Loucy (cell line): ENCODE data around the gene PPRC1.

ENCODE experiments used
- H2AFZ ChIP-seq: fragments of 200-600 bp; sonication (generic); 2 replicates; pipeline ENCODE4 v1.6.0; 2016; ENCODE audit warnings: antibody characterized with exemption, mild to moderate bottlenecking, low read length, moderate library complexity
- H3F3A ChIP-seq: fragments of 200-600 bp; 2 replicates; pipeline ENCODE4 v1.6.0; 2016; ENCODE audit warnings: antibody characterized with exemption, low read depth, mild to moderate bottlenecking
- H3K27me3 ChIP-seq: fragments of 200-600 bp; sonication (generic); 2 replicates; pipeline ENCODE4 v1.6.1; 2014; ENCODE audit warnings: low read length, mild to moderate bottlenecking; ENCODE audit not compliant: insufficient read depth, poor library complexity, severe bottlenecking
- H3K36me3 ChIP-seq: fragments of 200-600 bp; sonication (generic); 2 replicates; pipeline ENCODE4 v1.6.1; 2016; ENCODE audit warnings: low read length; ENCODE audit not compliant: insufficient read depth
- H3K4me1 ChIP-seq: fragments of 200-600 bp; sonication (generic); 2 replicates; pipeline ENCODE4 v1.5.1; 2014; ENCODE audit warnings: low read length, mild to moderate bottlenecking; ENCODE audit not compliant: insufficient read depth, poor library complexity, severe bottlenecking
- H3K4me2 ChIP-seq: fragments of 200-600 bp; sonication (generic); 2 replicates; pipeline ENCODE4 v1.6.0; 2014; ENCODE audit warnings: antibody characterized with exemption, low read length, low read depth, mild to moderate bottlenecking; ENCODE audit not compliant: poor library complexity, severe bottlenecking
- H3K4me3 ChIP-seq: fragments of 200-600 bp; sonication (generic); 2 replicates; pipeline ENCODE4 v1.5.1; 2014; ENCODE audit warnings: low read length, mild to moderate bottlenecking, mixed read lengths; ENCODE audit not compliant: poor library complexity, severe bottlenecking
- H3K79me2 ChIP-seq: fragments of 200-600 bp; sonication (generic); 2 replicates; pipeline ENCODE4 v1.6.1; 2014; ENCODE audit warnings: low read length; ENCODE audit not compliant: insufficient read depth
- H3K9ac ChIP-seq: fragments of 200-600 bp; sonication (generic); 2 replicates; pipeline ENCODE4 v1.6.0; 2014; ENCODE audit warnings: mild to moderate bottlenecking, low read depth, low read length, moderate library complexity; ENCODE audit not compliant: poor library complexity, severe bottlenecking
- H3K9me2 ChIP-seq: fragments of 200-600 bp; sonication (generic); replicated peaks from 2 replicates; pipeline ENCODE4 v1.6.1; 2016; ENCODE audit warnings: low read depth, low read length, mixed read lengths
- H3K9me3 ChIP-seq: fragments of 200-600 bp; sonication (generic); 2 replicates; pipeline ENCODE4 v1.6.1; 2014; ENCODE audit warnings: mild to moderate bottlenecking, antibody characterized with exemption, low read length, low read depth; ENCODE audit not compliant: insufficient read depth
- H4K20me1 ChIP-seq: fragments of 200-600 bp; sonication (generic); 2 replicates; pipeline ENCODE4 v1.6.0; 2014; ENCODE audit warnings: antibody characterized with exemption, low read length, mild to moderate bottlenecking; ENCODE audit not compliant: insufficient read depth, poor library complexity, severe bottlenecking
- EZH2phosphoT487 ChIP-seq: fragments of 200-600 bp; IDR thresholded peaks from 2 replicates; pipeline ENCODE4 v1.6.1; 2018; ENCODE audit warnings: antibody characterized with exemption, mild to moderate bottlenecking, moderate library complexity, borderline replicate concordance
- TF ChIP-seq, protein P1 (sequence below): fragments of 200-600 bp; sonication (generic); conservative IDR thresholded peaks from 2 replicates; pipeline ENCODE4 v1.5.1; 2014; ENCODE audit warnings: mild to moderate bottlenecking, antibody characterized with exemption, low read length

The PPRC1 gene

DNA sequence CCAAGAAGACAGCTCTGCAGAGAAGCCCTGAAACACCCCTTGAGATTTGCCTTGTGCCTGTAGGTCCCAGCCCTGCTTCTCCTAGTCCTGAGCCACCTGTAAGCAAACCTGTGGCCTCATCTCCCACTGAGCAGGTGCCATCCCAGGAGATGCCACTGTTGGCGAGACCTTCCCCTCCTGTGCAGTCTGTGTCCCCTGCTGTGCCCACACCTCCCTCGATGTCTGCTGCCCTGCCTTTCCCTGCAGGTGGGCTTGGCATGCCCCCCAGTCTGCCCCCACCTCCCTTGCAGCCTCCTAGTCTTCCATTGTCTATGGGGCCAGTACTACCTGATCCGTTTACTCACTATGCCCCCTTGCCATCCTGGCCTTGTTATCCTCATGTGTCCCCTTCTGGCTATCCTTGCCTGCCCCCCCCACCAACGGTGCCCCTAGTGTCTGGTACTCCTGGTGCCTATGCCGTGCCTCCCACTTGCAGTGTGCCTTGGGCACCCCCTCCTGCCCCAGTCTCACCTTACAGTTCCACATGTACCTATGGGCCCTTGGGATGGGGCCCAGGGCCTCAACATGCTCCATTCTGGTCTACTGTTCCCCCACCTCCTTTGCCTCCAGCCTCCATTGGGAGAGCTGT, 8.2 kb downstream of the PPRC1 start:
- Histone ChIP-seq H3K4me2 (no peak overlapping the region), H3K9ac (no peak overlapping the region), H4K20me1 (peaks cover 23% of the 10 kb centered on the region), H2AFZ (no peak overlapping the region), H3K4me3 (no peak overlapping the region), H3K27me3 (no peaks in the 10 kb centered on the region), H3K4me1 (peaks cover 11% of the 10 kb centered on the region), H3K36me3 (peaks cover 64% of the 10 kb centered on the region; the same call in 1 of the 2 replicates), H3K9me3 (no peaks in the 10 kb centered on the region), H3K79me2 (peaks cover 40% of the 10 kb centered on the region), H3K9me2 (no peaks in the 10 kb centered on the region), H3F3A (no peaks in the 10 kb centered on the region)
- TF ChIP-seq, protein P1, sequence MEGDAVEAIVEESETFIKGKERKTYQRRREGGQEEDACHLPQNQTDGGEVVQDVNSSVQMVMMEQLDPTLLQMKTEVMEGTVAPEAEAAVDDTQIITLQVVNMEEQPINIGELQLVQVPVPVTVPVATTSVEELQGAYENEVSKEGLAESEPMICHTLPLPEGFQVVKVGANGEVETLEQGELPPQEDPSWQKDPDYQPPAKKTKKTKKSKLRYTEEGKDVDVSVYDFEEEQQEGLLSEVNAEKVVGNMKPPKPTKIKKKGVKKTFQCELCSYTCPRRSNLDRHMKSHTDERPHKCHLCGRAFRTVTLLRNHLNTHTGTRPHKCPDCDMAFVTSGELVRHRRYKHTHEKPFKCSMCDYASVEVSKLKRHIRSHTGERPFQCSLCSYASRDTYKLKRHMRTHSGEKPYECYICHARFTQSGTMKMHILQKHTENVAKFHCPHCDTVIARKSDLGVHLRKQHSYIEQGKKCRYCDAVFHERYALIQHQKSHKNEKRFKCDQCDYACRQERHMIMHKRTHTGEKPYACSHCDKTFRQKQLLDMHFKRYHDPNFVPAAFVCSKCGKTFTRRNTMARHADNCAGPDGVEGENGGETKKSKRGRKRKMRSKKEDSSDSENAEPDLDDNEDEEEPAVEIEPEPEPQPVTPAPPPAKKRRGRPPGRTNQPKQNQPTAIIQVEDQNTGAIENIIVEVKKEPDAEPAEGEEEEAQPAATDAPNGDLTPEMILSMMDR = no peak

DNA sequence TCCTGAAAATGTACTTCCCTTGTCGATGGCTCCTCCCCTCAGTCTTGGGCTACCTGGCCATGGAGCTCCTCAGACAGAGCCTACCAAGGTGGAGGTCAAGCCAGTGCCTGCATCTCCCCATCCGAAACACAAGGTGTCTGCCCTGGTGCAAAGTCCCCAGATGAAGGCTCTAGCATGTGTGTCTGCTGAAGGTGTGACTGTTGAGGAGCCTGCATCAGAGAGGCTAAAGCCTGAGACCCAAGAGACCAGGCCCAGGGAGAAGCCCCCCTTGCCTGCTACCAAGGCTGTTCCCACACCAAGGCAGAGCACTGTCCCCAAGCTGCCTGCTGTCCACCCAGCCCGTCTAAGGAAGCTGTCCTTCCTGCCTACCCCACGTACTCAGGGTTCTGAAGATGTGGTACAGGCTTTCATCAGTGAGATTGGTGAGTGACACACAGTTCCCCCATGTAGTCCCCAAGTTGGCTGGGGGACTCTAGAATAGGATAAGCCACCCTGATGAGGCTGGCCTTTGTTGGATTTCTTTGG, 8.8 kb downstream of the PPRC1 start:
- H3K9ac ChIP-seq = no peak overlapping the region
- no peaks in the 10 kb centered on the region for H3K27me3 ChIP-seq
- H3K79me2 ChIP-seq = peaks cover 33% of the 10 kb centered on the region
- H3K9me2 ChIP-seq = no peaks in the 10 kb centered on the region
- no peaks in the 10 kb centered on the region for H3F3A ChIP-seq
- H4K20me1 ChIP-seq = peaks cover 17% of the 10 kb centered on the region
- TF ChIP-seq EZH2phosphoT487 = no peak
- TF ChIP-seq, protein P1 = no peak
- H3K9me3 ChIP-seq = no peaks in the 10 kb centered on the region
- no peak overlapping the region for H2AFZ ChIP-seq
- no peak overlapping the region for H3K4me2 ChIP-seq
- H3K4me1 ChIP-seq = peaks cover 7% of the 10 kb centered on the region
- H3K4me3 ChIP-seq = no peak overlapping the region
- H3K36me3 ChIP-seq = peaks cover 64% of the 10 kb centered on the region; the same call in 1 of the 2 replicates

DNA sequence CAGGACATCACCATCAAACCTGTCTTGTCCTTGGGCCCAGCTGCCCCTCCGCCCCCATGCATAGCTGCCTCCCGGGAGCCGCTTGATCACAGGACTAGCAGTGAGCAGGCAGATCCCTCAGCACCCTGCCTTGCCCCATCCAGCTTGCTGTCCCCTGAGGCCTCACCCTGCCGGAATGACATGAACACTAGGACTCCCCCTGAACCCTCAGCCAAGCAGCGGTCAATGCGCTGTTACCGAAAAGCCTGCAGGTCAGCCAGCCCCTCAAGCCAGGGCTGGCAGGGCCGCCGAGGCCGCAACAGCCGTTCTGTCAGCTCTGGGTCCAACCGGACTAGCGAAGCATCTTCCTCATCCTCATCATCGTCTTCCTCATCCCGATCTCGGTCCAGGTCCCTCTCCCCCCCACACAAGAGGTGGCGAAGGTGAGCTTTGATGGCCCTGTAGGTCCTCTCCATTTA, 14.2 kb downstream of the PPRC1 start:
- Histone ChIP-seq H3F3A (peaks cover 12% of the 10 kb centered on the region; the same call in 1 of the 2 replicates), H3K27me3 (no peaks in the 10 kb centered on the region), H3K4me3 (no peak overlapping the region), H2AFZ (no peak overlapping the region), H3K79me2 (no peaks in the 10 kb centered on the region; the same call in 1 of the 2 replicates), H3K9ac (no peak overlapping the region), H3K36me3 (peaks cover 48% of the 10 kb centered on the region; the same call in 1 of the 2 replicates), H4K20me1 (no peaks in the 10 kb centered on the region), H3K4me1 (peaks cover 6% of the 10 kb centered on the region), H3K9me3 (no peaks in the 10 kb centered on the region), H3K9me2 (no peaks in the 10 kb centered on the region), H3K4me2 (no peak overlapping the region)
- TF ChIP-seq, protein P1 = no peak
- no peak for TF ChIP-seq EZH2phosphoT487
